Duodenal mucosa (tissue), 2 donors: ENCODE data around the gene RBSN.

Experiments
- H3K27ac ChIP-seq: one replicate; pipeline ENCODE4 v1.7.0; 2013; ENCODE audit warnings: low read depth, low read length
- H3K27me3 ChIP-seq, 2 donors: one replicate each; pipeline ENCODE4 v1.7.0; 2013; ENCODE audit warnings: low read length in 2 of 2, control low read depth in 1 of 2; ENCODE audit not compliant: insufficient read depth in 2 of 2, control insufficient read depth in 1 of 2
- H3K36me3 ChIP-seq, 2 donors: one replicate each; pipeline ENCODE4 v1.7.0; 2013; ENCODE audit warnings: low read length in 2 of 2, control low read depth in 1 of 2; ENCODE audit not compliant: insufficient read depth in 2 of 2, control insufficient read depth in 1 of 2
- H3K4me1 ChIP-seq, 2 donors: one replicate each; pipeline ENCODE4 v1.7.0; 2013; ENCODE audit warnings: low read length in 2 of 2, control low read depth in 1 of 2; ENCODE audit not compliant: insufficient read depth in 2 of 2, control insufficient read depth in 1 of 2
- H3K4me3 ChIP-seq, 2 donors: one replicate each; pipeline ENCODE4 v1.7.0; 2013; ENCODE audit warnings: low read length in 2 of 2, low read depth in 1 of 2
- H3K9ac ChIP-seq, 2 donors: one replicate each; pipeline ENCODE4 v1.7.0; 2013; ENCODE audit warnings: low read length in 2 of 2, low read depth in 1 of 2
- H3K9me3 ChIP-seq, 2 donors: one replicate each; pipeline ENCODE4 v1.7.0; 2013; ENCODE audit warnings: low read length in 2 of 2, control low read depth in 1 of 2; ENCODE audit not compliant: control insufficient read depth in 1 of 2

The RBSN gene

DNA sequence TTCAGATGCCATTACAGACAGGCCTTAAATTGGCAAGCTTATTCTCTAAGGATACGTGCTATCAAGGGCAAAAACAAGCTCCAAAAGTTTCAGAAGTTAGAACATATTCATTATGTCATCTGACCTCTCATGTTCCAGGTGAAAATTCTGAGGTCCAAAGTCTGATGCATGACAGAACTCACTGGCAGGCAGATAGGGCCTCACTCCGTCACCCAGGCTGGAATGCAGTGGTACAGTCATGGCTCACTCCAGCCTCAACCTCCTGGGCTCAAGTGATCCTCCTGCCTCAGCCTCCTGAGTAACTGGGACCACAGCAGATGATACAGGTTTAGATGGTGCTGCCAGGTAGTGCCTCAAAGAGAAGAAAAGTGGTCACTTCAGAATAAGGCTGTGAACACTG is 49.4 kb downstream of the RBSN start:
- Histone ChIP-seq H3K27me3 (no peaks in the 10 kb centered on the region), H3K27ac (no peak overlapping the region), H3K36me3 (peaks cover 49 to 86% of the 10 kb centered on the region in 2 donors), H3K9ac (no peak overlapping the region), H3K9me3 (no peaks in the 10 kb centered on the region), H3K4me1 (no peaks in the 10 kb centered on the region), H3K4me3 (no peak overlapping the region)

DNA sequence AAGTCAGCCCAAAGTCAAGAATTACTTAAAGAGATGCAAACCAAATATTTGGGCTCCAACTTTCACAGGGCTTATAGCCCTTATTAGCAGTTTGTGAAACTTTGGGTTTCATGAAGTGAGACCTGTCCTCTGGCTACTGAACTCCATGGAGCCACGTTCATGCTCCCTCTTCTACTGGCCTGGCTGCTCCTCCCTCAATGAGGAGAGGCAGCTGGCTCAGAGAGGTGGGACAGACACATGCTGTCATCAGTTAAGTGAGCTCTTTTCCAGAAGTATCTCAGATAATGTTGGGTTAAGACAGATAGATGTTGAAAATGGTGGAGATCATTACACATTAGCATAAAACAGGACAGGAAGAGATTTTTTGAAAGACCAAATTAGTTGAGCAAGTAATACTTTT is 53.3 kb downstream of the RBSN start:
- H3K9me3 ChIP-seq: no peaks in the 10 kb centered on the region
- H3K4me1 ChIP-seq: no peaks in the 10 kb centered on the region
- H3K9ac ChIP-seq: no peak overlapping the region
- no peaks in the 10 kb centered on the region for H3K27me3 ChIP-seq
- H3K27ac ChIP-seq: no peak overlapping the region
- H3K36me3 ChIP-seq: peaks cover 48 to 94% of the 10 kb centered on the region in 2 donors
- H3K4me3 ChIP-seq: no peak overlapping the region

DNA sequence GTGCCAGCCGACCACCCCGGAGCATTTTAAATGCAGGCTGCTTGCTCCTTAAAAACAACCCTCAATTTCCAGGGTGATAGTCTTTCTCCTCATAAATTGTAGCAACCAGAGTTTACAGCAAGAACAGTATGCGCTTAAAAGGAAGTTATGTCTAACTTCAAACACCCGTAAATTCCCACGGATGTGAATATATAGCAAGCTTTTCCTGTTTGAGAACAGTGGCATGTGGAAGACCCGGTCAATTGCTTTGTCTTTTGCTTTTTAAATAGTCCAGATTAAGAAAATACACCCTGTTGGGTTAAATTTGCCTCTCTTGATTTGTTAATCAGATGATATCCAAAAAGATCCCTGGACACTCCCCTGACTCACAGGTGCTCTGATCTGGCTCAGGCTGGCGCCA is 54.6 kb downstream of the RBSN start:
- no peak overlapping the region for H3K4me3 ChIP-seq
- H3K9ac ChIP-seq: no peak overlapping the region
- H3K27ac ChIP-seq: no peak overlapping the region
- H3K36me3 ChIP-seq: peaks cover 43 to 89% of the 10 kb centered on the region in 2 donors
- H3K9me3 ChIP-seq: no peaks in the 10 kb centered on the region
- no peaks in the 10 kb centered on the region for H3K27me3 ChIP-seq
- H3K4me1 ChIP-seq: no peaks in the 10 kb centered on the region

DNA sequence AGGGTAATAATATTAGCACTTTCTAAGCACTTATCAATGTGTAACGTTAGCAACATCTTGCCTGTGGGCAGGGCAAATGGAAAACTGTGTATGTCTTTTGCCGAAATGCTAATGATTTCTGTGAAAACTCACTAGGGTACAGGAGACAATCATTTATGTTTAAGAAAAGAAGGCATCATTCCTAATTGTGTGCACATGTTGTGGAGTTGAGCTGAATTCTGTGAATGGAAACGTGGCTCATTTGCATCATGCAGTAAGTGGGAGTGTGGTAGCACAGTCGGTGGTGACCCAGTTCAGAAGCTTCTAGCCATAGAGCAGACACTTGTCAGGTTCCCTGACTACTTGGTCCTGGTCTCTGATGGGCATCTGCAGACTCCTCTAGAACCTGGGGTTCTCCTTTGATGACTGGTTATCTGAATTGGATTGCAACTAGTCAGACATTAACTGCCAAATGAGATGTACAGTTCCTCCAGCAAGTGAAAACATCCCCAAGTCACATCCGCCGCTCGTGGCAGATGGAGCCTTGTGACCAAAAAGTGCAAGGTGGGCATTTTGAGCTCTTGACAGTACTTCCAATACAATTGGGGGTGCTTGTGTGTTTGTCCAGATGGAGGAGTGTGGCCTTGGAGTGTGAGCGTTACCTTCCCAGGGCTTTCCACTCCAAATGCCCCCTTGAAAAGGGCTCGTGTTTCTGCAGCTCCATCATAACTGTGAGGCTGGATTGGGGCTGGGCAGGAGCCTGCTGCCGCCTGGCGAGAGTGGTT is 55.4 kb downstream of the RBSN start:
- Histone ChIP-seq H3K4me3 (no peak overlapping the region), H3K9ac (no peak overlapping the region), H3K27ac (no peak overlapping the region), H3K36me3 (peaks cover 44 to 88% of the 10 kb centered on the region in 2 donors), H3K4me1 (no peaks in the 10 kb centered on the region), H3K27me3 (no peaks in the 10 kb centered on the region), H3K9me3 (no peaks in the 10 kb centered on the region)

DNA sequence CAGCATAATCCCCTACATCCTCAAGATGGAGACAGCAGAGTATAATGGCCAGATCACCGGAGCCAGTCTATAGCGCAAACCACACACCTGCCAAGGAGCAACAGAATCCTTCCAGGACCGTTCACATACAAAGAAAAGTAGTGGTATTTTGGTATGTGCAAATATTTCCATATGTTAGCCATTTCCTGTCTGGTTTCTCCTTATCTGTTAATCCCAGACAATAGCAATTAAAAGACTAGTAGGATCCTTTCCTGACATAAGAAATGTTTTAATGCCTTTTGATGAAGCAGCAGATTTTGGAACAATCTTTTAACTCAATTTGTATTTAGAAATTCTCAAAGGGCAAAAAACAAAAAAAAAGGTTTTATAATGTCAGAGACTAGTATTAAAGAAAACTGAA is 56.0 kb downstream of the RBSN start:
- H3K4me1 ChIP-seq: no peaks in the 10 kb centered on the region
- H3K36me3 ChIP-seq: peaks cover 47 to 89% of the 10 kb centered on the region in 2 donors
- H3K27me3 ChIP-seq: no peaks in the 10 kb centered on the region
- no peak overlapping the region for H3K4me3 ChIP-seq
- no peak overlapping the region for H3K9ac ChIP-seq
- no peak overlapping the region for H3K27ac ChIP-seq
- no peaks in the 10 kb centered on the region for H3K9me3 ChIP-seq

DNA sequence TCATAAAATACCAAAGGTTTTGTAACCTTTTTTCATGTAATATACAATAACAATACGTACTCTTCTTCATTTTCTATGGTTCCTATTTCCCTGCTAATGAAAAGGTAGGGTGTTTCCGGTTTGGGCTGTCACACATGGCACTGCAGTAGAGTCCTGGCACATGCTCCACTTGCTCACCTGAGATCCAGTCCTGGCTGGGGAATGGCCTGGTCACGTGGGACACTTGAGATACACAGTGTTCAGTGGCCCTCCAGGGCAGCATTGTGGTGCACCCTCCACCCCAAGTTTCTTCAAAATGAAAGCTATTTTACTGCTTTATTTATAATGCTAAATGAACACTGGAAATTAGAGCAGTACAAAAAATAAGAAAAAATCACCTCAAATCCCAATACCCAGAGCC is 57.0 kb downstream of the RBSN start:
- H3K27me3 ChIP-seq: no peaks in the 10 kb centered on the region
- no peak overlapping the region for H3K4me3 ChIP-seq
- H3K27ac ChIP-seq: no peak overlapping the region
- H3K4me1 ChIP-seq: no peaks in the 10 kb centered on the region
- no peaks in the 10 kb centered on the region for H3K9me3 ChIP-seq
- H3K36me3 ChIP-seq: peaks cover 44 to 87% of the 10 kb centered on the region in 2 donors
- no peak overlapping the region for H3K9ac ChIP-seq

DNA sequence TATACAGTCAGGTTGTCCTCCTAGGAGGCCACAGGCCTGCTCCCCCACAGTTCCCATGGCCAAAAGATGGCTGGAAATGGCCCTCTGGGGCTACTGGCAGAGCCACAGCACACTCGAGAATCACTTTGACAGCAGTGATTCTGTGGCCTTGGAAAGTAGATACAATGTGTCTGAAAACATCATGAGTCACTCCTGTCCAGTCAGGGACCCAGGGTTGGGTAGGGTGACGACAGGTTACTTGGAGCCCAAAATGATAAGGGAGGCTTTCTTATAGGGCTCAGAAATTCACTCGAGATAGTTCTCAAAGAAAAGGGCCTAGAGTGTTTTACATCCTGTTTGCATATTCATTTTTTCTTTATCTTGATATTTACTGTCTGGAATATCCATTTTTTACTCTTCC is 58.1 kb downstream of the RBSN start:
- Histone ChIP-seq H3K36me3 (peaks cover 43 to 84% of the 10 kb centered on the region in 2 donors), H3K27me3 (no peaks in the 10 kb centered on the region), H3K9me3 (no peaks in the 10 kb centered on the region), H3K4me3 (no peak overlapping the region), H3K27ac (no peak overlapping the region), H3K4me1 (no peaks in the 10 kb centered on the region), H3K9ac (no peak overlapping the region)

DNA sequence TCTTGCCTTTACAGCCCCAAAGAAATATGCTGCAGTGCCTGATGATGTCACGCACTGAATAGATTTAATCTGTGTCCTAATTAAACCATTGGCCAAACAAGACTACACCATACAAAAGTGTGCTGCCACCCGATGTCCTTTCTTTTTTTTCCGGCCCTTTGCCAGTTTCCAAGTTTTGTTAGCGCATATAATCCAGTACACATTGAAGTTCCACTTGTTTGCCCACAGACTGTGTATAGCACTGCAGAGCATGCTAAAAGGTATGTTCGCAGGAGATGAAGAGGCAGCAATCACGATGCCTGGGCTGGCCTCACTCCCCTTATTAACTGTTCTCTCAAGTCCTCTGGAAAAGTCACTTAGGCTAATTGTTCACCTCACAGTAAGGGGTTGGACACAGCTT is 60.6 kb downstream of the RBSN start:
- Histone ChIP-seq H3K9me3 (no peaks in the 10 kb centered on the region), H3K4me3 (no peak overlapping the region), H3K27me3 (no peaks in the 10 kb centered on the region), H3K9ac (no peak overlapping the region), H3K4me1 (no peaks in the 10 kb centered on the region), H3K36me3 (peaks cover 32 to 81% of the 10 kb centered on the region in 2 donors), H3K27ac (no peak overlapping the region)

DNA sequence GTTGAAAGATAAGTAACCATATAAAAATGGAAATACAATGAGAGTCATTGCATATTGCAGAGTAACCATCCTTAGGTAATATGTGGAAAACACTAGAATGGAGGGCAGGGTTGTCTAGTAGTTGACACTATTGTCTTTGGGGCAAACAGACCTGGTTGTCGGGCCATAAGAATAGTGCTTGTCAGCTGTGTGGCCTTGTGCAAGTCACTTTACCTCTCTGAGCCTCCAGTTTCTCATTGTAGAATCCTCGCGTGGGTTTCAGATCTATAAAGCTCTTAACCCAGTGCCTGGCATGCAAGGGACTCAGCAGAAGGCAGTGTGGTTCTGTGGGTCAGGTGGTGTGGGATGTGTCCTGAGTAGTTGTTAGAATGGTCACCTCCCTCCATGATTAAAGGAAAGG is 65.8 kb downstream of the RBSN start:
- H3K4me1 ChIP-seq: no peaks in the 10 kb centered on the region
- H3K27me3 ChIP-seq: no peaks in the 10 kb centered on the region
- H3K9me3 ChIP-seq: no peaks in the 10 kb centered on the region
- no peak overlapping the region for H3K4me3 ChIP-seq
- H3K9ac ChIP-seq: no peak overlapping the region
- peaks cover 29 to 87% of the 10 kb centered on the region in 2 donors for H3K36me3 ChIP-seq
- no peak overlapping the region for H3K27ac ChIP-seq

DNA sequence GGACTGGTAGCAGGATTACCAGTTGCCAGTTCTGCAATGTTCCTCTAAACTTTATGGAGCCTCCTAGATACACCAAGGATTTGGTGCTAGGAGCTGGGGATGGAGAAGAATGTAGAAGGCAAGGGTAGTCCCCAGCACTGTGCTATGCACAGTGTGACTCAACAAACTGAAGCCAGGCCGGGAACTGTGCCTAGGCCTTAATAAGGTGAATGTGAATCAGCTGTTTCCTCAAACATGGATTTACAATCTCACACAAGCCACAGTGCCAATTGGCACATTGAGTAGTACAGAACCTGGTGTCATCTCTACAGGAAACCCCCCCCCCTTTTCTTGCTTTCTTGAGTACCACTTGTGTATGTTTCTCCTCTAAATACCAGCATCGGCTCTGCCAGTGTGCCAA is 66.3 kb downstream of the RBSN start:
- Histone ChIP-seq H3K9me3 (no peaks in the 10 kb centered on the region), H3K27me3 (no peaks in the 10 kb centered on the region), H3K4me3 (no peak overlapping the region), H3K9ac (no peak overlapping the region), H3K36me3 (peaks cover 25 to 87% of the 10 kb centered on the region in 2 donors), H3K27ac (no peak overlapping the region), H3K4me1 (no peaks in the 10 kb centered on the region)
